B cell (primary cell): Measurements from ENCODE around the gene MYOD1. TPM values are rescaled to one million over a fixed set of nuclear protein-coding genes. Genes with fewer than 3 reads are reported as not detected.

Experiments used
- ATAC-seq: fragments of 200-7000 bp; cut with Tn5 transposase; one replicate; pipeline ENCODE4 v1.10.0; 2021; ENCODE audit warnings: low read depth, mild to moderate bottlenecking, moderate number of reproducible peaks, moderate library complexity
- CTCF ChIA-PET: fragments of 350-600 bp; sonication (Branson Sonifier 250); formaldehyde crosslinking; loops from one replicate; lab custom pipeline; 2021; ENCODE audit warnings: antibody characterized with exemption, inconsistent platforms; lab: Charles Lee
- POLR2A ChIA-PET: fragments of 350-600 bp; sonication (Branson Sonifier 250); formaldehyde crosslinking; loops from one replicate; lab custom pipeline; 2021; ENCODE audit warnings: antibody characterized with exemption; lab: Charles Lee
- DNase-seq: peaks from one replicate; pipeline ENCODE4 v3.0.0; 2013
- H2AFZ ChIP-seq: 2 replicates; pipeline ENCODE4 v1.6.1; 2012; ENCODE audit warnings: mild to moderate bottlenecking, low read depth, low read length; ENCODE audit not compliant: insufficient read depth, poor library complexity, severe bottlenecking
- H3K27ac ChIP-seq, 2 donors: 1 replicate in 1 of 2; 2 replicates in 1 of 2; pipeline ENCODE4 v1.5.1; 2012 to 2013; ENCODE audit warnings: low read length in 2 of 2, mild to moderate bottlenecking in 2 of 2, moderate library complexity in 1 of 2
- H3K27me3 ChIP-seq, 4 experiments: fragments of 200-600 bp in 1 of 4; sonication (generic) in 1 of 4; replicated peaks in 1 of 4; 1 replicate in 2 of 4; 2 replicates in 2 of 4; pipeline versions ENCODE4 v1.6.1 to v1.7.0; 2013 to 2016; ENCODE audit warnings: low read length in 3 of 4, mild to moderate bottlenecking in 2 of 4, mixed read lengths in 1 of 4, moderate library complexity in 1 of 4; ENCODE audit not compliant: insufficient read depth in 4 of 4, control insufficient read depth in 3 of 4; ENCODE audit errors: control extremely low read depth in 1 of 4
- H3K36me3 ChIP-seq, 2 experiments: replicated peaks in 1 of 2; 1 replicate in 1 of 2; 2 replicates in 1 of 2; pipeline versions ENCODE4 v1.6.1 to v1.7.1; 2013; ENCODE audit warnings: low read length in 1 of 2; ENCODE audit not compliant: insufficient read depth in 2 of 2, control insufficient read depth in 1 of 2; ENCODE audit errors: control extremely low read depth in 1 of 2, extremely low read depth in 1 of 2
- H3K4me1 ChIP-seq, 2 donors: fragments of 200-600 bp in 1 of 2; sonication (generic) in 1 of 2; 1 replicate in 1 of 2; 2 replicates in 1 of 2; pipeline versions ENCODE4 v1.5.1 to v1.6.1; 2013 to 2017; ENCODE audit warnings: low read length in 2 of 2; ENCODE audit not compliant: control insufficient read depth in 2 of 2, insufficient read depth in 2 of 2
- H3K4me2 ChIP-seq: replicated peaks from 2 replicates; pipeline ENCODE3; 2012; ENCODE audit warnings: mild to moderate bottlenecking, low read depth, low read length; ENCODE audit not compliant: poor library complexity, severe bottlenecking
- H3K4me3 ChIP-seq, 5 experiments: fragments of 200-600 bp in 1 of 5; sonication (generic) in 1 of 5; 1 replicate in 3 of 5; 2 replicates in 2 of 5; pipeline versions ENCODE4 v1.5.1 to v1.7.0; 2011 to 2016; ENCODE audit warnings: low read length in 4 of 5, mild to moderate bottlenecking in 4 of 5, low read depth in 2 of 5, control low read depth in 1 of 5, moderate library complexity in 1 of 5; ENCODE audit not compliant: insufficient read depth in 1 of 5; ENCODE audit errors: control extremely low read depth in 1 of 5, extremely low read depth in 1 of 5
- H3K79me2 ChIP-seq: fragments of 200-600 bp; sonication (generic); one replicate; pipeline ENCODE4 v1.6.0; 2016; ENCODE audit warnings: low read length; ENCODE audit not compliant: control insufficient read depth, insufficient read depth
- H3K9ac ChIP-seq: fragments of 200-600 bp; sonication (generic); 2 replicates; pipeline ENCODE4 v1.6.1; 2017; ENCODE audit warnings: mild to moderate bottlenecking, low read length, moderate library complexity
- H3K9me3 ChIP-seq, 3 donors: one replicate each; pipeline versions ENCODE4 v1.6.1 to v1.7.1; 2013; ENCODE audit warnings: low read length in 2 of 3; ENCODE audit not compliant: control insufficient read depth in 2 of 3, insufficient read depth in 1 of 3; ENCODE audit errors: control extremely low read depth in 1 of 3
- H4K20me1 ChIP-seq: 2 replicates; pipeline ENCODE4 v1.6.0; 2012; ENCODE audit warnings: mild to moderate bottlenecking, low read length; ENCODE audit not compliant: insufficient read depth, control insufficient read depth, poor library complexity, severe bottlenecking
- H3K27ac Mint-ChIP-seq: one replicate; pipeline ENCODE4 v1.8.0; 2021; ENCODE audit warnings: mixed read lengths
- H3K27me3 Mint-ChIP-seq: one replicate; pipeline ENCODE4 v1.8.0; 2021; ENCODE audit warnings: mixed read lengths
- H3K4me1 Mint-ChIP-seq: one replicate; pipeline ENCODE4 v1.8.0; 2021; ENCODE audit warnings: mixed read lengths
- H3K4me3 Mint-ChIP-seq: one replicate; pipeline ENCODE4 v1.8.0; 2021; ENCODE audit warnings: mixed read lengths
- H3K9me3 Mint-ChIP-seq: one replicate; pipeline ENCODE4 v1.8.0; 2022; ENCODE audit warnings: mixed read lengths; ENCODE audit not compliant: insufficient read depth
- CTCF ChIP-seq: fragments of 200-600 bp; IDR thresholded peaks from one replicate; pipeline ENCODE4 v1.8.0; 2022; ENCODE audit warnings: antibody characterized with exemption, mild to moderate bottlenecking
- EZH2 ChIP-seq: IDR thresholded peaks from 2 replicates; pipeline ENCODE4 v1.6.1; 2012; ENCODE audit warnings: borderline replicate concordance, low read depth, mild to moderate bottlenecking, moderate library complexity, low read length; ENCODE audit not compliant: insufficient read depth, poor library complexity, severe bottlenecking
- WGBS: methylation state at CpG from one replicate; pipeline ENCODE4 v1.1.5; 2013; ENCODE audit warnings: missing lambda C conversion rate; ENCODE audit not compliant: insufficient coverage; 5-methylcytosine and 5-hydroxymethylcytosine counted together
- intact Hi-C: fragments of 100-400 bp; cut with micrococcal nuclease; formaldehyde crosslinking; loops from one replicate; pipeline ENCODE4 v1.10.0; 2022
- polyA plus RNA-seq: library from polyadenylated mRNA; depleted of rRNA; stranded (reverse); fragments of >200 nt; gene quantifications from 2 replicates; pipeline ENCODE4 v1.2.3, GENCODE V29; 2012
- total RNA-seq, 2 donors: library from RNA; stranded (reverse); fragments of 120-200 nt in 1 of 2; gene quantifications; 1 replicate in 1 of 2; 2 replicates in 1 of 2; pipeline versions ENCODE4 v1.2.3 to v1.2.4, GENCODE V29; 2013 to 2022

MYOD1 gene
- total and polyA plus RNA-seq, 2 donors (not counting 1 experiment from before 2014, with no cell fraction given), result not detected

- 65% methylated on average over 4 of the region's 5 CpGs for WGBS
- no peak for TF ChIP-seq EZH2
- TF ChIP-seq CTCF, result no peak
- POLR2A ChIA-PET, result no interaction called here
These were observed 47.2 kb downstream of the MYOD1 start for GRCh38 chr11:17766590-17766989.

GRCh38 chr11:17767301-17767885 is 48.0 kb downstream of the MYOD1 start:
- DNase-seq (no peak), ATAC-seq (no peak)
- TF ChIP-seq EZH2 (no peak), CTCF (no peak)
- Histone ChIP-seq H3K27me3 (no peaks in the 10 kb centered on the region), H4K20me1 (no peaks in the 10 kb centered on the region), H3K4me2 (no peak overlapping the region), H3K4me1 (no peaks in the 10 kb centered on the region), H3K79me2 (no peaks in the 10 kb centered on the region), H3K9ac (no peak overlapping the region), H3K9me3 (peaks cover 0 to 4% (median 0%) of the 10 kb centered on the region in 3 donors), H3K27ac (no peak overlapping the region), H3K36me3 (no peaks in the 10 kb centered on the region), H2AFZ (no peak overlapping the region), H3K4me3 (no peak overlapping the region)
- POLR2A ChIA-PET, result no interaction called here
- Mint-ChIP-seq H3K9me3 (no peaks in the 10 kb centered on the region), H3K4me1 (no peaks in the 10 kb centered on the region), H3K4me3 (no peak overlapping the region), H3K27me3 (peaks cover 13% of the 10 kb centered on the region), H3K27ac (no peak overlapping the region)
- CTCF ChIA-PET, result no interaction called here
- WGBS, result 66% methylated on average over 7 of the region's 7 CpGs
- intact Hi-C loops, result no loop called here

More at GRCh38 chr11:17766590-17766989, 47.2 kb downstream of the MYOD1 start:
- DNase-seq (no peak), ATAC-seq (no peak)
- CTCF ChIA-PET, result no interaction called here
- intact Hi-C loops, result no loop called here
- Histone ChIP-seq H3K79me2 (no peaks in the 10 kb centered on the region), H3K9ac (no peak overlapping the region), H3K27ac (no peak overlapping the region), H3K4me2 (no peak overlapping the region), H3K4me3 (no peak overlapping the region), H3K9me3 (peaks cover 0 to under 1% (median 0%) of the 10 kb centered on the region in 3 donors), H3K4me1 (no peaks in the 10 kb centered on the region), H2AFZ (no peak overlapping the region), H4K20me1 (no peaks in the 10 kb centered on the region), H3K27me3 (no peaks in the 10 kb centered on the region), H3K36me3 (no peaks in the 10 kb centered on the region)
- Mint-ChIP-seq H3K4me1 (no peaks in the 10 kb centered on the region), H3K27ac (no peak overlapping the region), H3K4me3 (no peak overlapping the region), H3K9me3 (no peaks in the 10 kb centered on the region), H3K27me3 (peaks cover 13% of the 10 kb centered on the region)
